ENCODE data around the gene PCDH15. TPM values are rescaled to one million over a fixed set of nuclear protein-coding genes. Genes with fewer than 3 reads are reported as not detected.

PCDH15 gene
- total RNA-seq, 2 donors from 2014 or later = not detected

DNA sequence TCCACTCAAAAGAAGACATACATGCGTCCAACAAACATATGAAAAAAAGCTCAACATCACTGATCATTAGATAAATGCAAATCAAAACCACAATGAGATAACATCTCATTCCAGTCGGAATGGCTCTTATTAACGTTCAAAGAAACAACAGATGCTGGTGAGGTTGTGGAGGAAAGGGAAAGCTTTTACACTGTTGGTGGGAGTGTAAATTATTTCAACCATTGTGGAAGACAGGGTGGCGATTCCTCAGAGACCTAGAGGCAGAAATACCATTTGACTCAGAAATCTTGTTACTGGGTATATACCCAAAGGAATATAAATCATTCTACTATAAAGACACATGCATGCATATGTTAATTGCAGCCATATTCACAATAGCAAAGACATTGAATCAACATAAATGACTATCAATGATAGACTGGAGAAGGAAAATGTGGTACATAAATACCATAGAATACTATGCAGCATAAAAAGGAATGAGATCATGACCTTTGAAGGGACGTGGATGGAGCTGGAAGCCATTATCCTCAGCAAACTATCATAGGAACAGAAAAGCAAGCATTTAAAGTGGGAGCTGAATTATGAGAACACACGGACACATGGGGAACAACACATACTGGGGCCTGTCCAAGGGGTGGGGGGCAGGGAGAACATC lies 28.4 kb downstream of the PCDH15 start:
- H3K4me1 Mint-ChIP-seq = no peaks in the 10 kb centered on the region
- DNase-seq = no peak
- ATAC-seq = no peak
- peaks cover 5% of the 10 kb centered on the region for H3K9me3 ChIP-seq (ENCODE audit: control insufficient read depth, low read length, poor library complexity, severe bottlenecking)
- no peaks in the 10 kb centered on the region for H3K36me3 Mint-ChIP-seq (ENCODE audit: low read depth)
- no peak overlapping the region for H3K27ac Mint-ChIP-seq
- no peak overlapping the region for H3K4me3 Mint-ChIP-seq
- H3K27me3 Mint-ChIP-seq = no peaks in the 10 kb centered on the region

DNA sequence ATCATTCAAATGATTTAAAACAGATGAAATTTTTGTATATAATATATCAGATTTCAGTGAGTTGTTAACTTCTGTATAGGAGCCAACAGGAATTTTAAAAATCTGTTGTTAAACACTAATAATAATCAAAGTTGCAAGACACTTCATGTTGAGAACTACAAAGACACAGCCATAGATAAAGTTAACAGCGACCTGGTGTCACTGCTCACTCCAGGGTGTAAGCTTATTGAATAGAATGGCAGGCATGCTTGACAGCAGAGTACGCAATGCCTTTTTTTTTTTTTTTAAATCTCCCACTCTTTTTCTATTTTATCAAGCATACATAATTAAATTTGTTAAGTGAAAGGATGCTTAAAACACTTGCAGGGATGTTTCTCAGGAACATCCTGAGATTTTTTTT lies 32.0 kb downstream of the PCDH15 start:
- no peak overlapping the region for H3K27ac Mint-ChIP-seq
- H3K36me3 Mint-ChIP-seq (ENCODE audit: low read depth) = no peaks in the 10 kb centered on the region
- H3K4me1 Mint-ChIP-seq = no peaks in the 10 kb centered on the region
- ATAC-seq (no peak), DNase-seq (no peak)
- no peaks in the 10 kb centered on the region for H3K27me3 Mint-ChIP-seq
- peaks cover 5% of the 10 kb centered on the region for H3K9me3 ChIP-seq (ENCODE audit: control insufficient read depth, low read length, poor library complexity, severe bottlenecking)
- no peak overlapping the region for H3K4me3 Mint-ChIP-seq

DNA sequence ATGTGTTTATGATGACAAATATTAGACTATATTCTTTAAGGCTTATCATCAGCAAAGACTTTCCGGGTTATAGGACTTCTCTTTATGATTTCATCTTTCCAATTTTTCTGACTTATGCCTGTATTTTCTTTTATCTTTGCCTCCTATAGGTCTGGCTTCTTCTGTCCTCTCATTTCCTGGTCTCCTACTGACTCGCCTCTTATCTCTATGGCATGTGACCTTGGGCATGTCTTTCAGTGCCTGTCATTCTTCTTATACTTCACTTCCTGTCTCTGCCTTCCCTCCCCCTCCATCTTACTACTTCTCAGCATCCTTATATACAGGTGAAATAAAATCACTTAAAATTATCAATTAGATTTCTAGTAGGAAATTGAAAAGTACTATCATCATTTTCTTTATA lies 42.2 kb downstream of the PCDH15 start:
- no peaks in the 10 kb centered on the region for H3K36me3 Mint-ChIP-seq (ENCODE audit: low read depth)
- no peak for DNase-seq
- no peak for ATAC-seq
- H3K4me1 Mint-ChIP-seq = no peaks in the 10 kb centered on the region
- no peak overlapping the region for H3K27ac Mint-ChIP-seq
- no peak overlapping the region for H3K4me3 Mint-ChIP-seq
- no peaks in the 10 kb centered on the region for H3K27me3 Mint-ChIP-seq
- no peaks in the 10 kb centered on the region for H3K9me3 ChIP-seq (ENCODE audit: control insufficient read depth, low read length, poor library complexity, severe bottlenecking)

DNA sequence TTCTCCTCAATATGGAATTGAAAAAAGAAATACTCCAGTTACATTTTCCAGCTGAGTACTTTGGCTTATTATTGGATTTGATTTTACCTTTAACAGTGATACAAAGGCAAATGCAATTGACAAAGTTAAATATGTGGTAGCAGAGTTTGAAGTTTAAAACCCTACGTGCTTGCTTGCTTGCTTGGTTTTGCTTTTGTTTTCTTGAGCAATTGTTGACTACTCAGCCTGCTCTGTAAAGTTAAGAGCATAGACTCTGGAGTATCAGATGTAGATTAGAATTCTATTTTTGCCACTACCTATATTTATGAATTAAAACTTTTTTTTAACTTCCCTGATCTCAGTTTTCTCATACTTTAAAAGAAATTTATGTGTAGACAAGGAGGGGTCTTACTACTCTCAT lies 51.4 kb downstream of the PCDH15 start:
- Mint-ChIP-seq H3K27me3 (no peaks in the 10 kb centered on the region), H3K36me3 (ENCODE audit: low read depth) (no peaks in the 10 kb centered on the region), H3K4me1 (no peaks in the 10 kb centered on the region), H3K4me3 (no peak overlapping the region), H3K27ac (no peak overlapping the region)
- no peak for DNase-seq
- no peaks in the 10 kb centered on the region for H3K9me3 ChIP-seq (ENCODE audit: control insufficient read depth, low read length, poor library complexity, severe bottlenecking)
- ATAC-seq = no peak

DNA sequence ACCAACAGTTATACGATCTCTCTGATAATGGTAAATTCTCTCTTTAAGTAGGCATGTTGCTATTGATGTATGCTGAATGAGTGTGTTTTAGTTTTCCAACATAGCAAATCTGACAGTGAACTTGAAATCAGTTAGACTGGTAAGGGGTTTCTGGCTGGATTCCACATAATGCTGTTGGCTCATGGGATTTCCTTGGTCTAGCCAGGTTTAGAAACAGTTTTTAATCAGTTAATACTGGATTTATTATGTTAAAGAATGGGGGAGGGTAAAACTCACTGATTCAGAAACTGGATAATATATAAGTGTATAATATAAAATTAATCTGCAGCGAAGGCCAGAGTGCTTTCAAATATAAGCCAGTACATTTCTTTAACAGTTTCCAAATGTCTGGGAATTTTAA lies 55.6 kb downstream of the PCDH15 start:
- DNase-seq (no peak), ATAC-seq (no peak)
- Mint-ChIP-seq H3K4me1 (no peaks in the 10 kb centered on the region), H3K4me3 (no peak overlapping the region), H3K27me3 (no peaks in the 10 kb centered on the region), H3K27ac (no peak overlapping the region), H3K36me3 (ENCODE audit: low read depth) (no peaks in the 10 kb centered on the region)
- H3K9me3 ChIP-seq (ENCODE audit: control insufficient read depth, low read length, poor library complexity, severe bottlenecking) = no peaks in the 10 kb centered on the region

DNA sequence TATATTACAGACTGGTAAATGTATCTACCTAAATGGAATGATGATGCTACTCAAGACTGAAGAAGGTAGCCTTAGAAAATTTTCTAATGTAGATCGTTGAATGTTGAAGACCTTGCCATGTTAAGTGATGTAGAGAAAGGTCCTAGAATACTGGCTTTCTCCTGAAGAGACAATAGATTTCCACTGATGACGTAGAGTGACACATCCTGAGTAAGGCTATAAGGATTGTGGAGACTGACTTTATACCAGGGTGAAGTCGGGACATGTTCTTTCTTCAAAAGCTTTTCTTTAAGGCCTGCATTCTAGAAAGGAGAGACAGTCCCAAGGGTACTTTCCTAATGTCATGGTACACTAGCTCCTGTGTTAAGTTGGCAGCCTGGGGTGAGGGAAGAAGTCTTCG lies 58.6 kb downstream of the PCDH15 start:
- Mint-ChIP-seq H3K27ac (no peak overlapping the region), H3K4me3 (no peak overlapping the region), H3K27me3 (no peaks in the 10 kb centered on the region), H3K4me1 (no peaks in the 10 kb centered on the region), H3K36me3 (ENCODE audit: low read depth) (no peaks in the 10 kb centered on the region)
- no peak for DNase-seq
- H3K9me3 ChIP-seq (ENCODE audit: control insufficient read depth, low read length, poor library complexity, severe bottlenecking) = no peaks in the 10 kb centered on the region
- ATAC-seq = no peak

DNA sequence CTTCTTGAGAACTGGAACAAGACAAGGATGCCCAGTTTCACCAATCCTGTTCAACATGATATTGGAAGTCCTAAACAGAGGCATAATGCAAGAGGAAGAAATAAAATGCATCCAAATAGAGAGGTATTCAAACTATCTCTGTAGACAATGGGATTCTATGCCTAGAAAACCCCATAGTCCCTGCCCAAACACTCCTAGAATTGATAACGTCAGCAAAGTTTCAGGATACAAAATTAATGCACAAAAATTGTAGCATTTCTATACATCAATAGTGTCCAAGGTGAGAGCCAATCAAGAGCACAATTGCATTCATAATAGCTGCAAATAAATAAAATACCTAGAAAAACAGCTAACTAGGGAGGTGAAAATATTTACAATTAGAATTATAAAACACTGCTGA lies 72.5 kb downstream of the PCDH15 start:
- Mint-ChIP-seq H3K4me3 (no peak overlapping the region), H3K36me3 (ENCODE audit: low read depth) (no peaks in the 10 kb centered on the region), H3K4me1 (no peaks in the 10 kb centered on the region), H3K27me3 (no peaks in the 10 kb centered on the region), H3K27ac (no peak overlapping the region)
- no peaks in the 10 kb centered on the region for H3K9me3 ChIP-seq (ENCODE audit: control insufficient read depth, low read length, poor library complexity, severe bottlenecking)
- ATAC-seq = no peak
- DNase-seq = no peak

DNA sequence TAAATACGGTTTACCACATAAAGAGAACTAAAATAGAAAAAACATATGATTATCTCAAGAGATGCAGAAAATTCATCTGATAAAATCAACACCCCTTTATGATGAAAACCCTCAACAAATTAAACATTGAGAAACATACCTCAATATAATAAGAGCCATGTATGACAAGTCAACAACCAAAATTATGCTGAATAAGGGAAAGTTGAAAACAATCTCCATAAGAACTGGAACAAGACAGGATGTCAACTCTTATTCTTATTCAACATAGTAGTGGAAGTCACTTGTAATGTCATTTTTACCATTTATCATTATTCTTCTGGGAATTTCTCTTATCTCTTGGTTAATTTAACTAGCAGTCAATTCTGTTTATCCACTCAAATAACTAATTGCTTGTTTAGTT lies 79.0 kb downstream of the PCDH15 start:
- ATAC-seq (no peak), DNase-seq (no peak)
- no peaks in the 10 kb centered on the region for H3K4me1 Mint-ChIP-seq
- H3K4me3 Mint-ChIP-seq = no peak overlapping the region
- H3K36me3 Mint-ChIP-seq (ENCODE audit: low read depth) = no peaks in the 10 kb centered on the region
- no peaks in the 10 kb centered on the region for H3K9me3 ChIP-seq (ENCODE audit: control insufficient read depth, low read length, poor library complexity, severe bottlenecking)
- H3K27ac Mint-ChIP-seq = no peak overlapping the region
- no peaks in the 10 kb centered on the region for H3K27me3 Mint-ChIP-seq

DNA sequence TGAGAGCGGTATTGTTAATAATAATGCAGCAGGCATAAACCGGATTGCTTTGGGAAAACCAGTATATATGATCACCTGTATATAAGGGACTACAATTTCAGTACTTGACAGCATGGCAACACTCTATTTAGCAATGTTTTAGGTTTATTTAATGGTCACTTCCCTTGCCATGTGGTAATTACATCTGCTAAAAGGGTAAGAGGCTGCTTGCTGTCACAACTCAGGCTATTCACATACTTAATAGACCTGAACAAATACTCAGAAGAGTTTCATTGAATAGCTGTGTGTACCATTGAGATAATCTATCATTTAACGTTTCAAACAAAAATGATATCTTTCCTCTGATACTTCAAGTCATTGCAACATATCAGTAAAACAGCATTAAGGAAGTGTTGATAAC lies 90.1 kb downstream of the PCDH15 start:
- DNase-seq = no peak
- H3K9me3 ChIP-seq (ENCODE audit: control insufficient read depth, low read length, poor library complexity, severe bottlenecking) = peaks cover 4% of the 10 kb centered on the region
- H3K4me3 Mint-ChIP-seq = no peak overlapping the region
- ATAC-seq = no peak
- no peaks in the 10 kb centered on the region for H3K27me3 Mint-ChIP-seq
- H3K27ac Mint-ChIP-seq = no peak overlapping the region
- H3K36me3 Mint-ChIP-seq (ENCODE audit: low read depth) = no peaks in the 10 kb centered on the region
- H3K4me1 Mint-ChIP-seq = no peaks in the 10 kb centered on the region

DNA sequence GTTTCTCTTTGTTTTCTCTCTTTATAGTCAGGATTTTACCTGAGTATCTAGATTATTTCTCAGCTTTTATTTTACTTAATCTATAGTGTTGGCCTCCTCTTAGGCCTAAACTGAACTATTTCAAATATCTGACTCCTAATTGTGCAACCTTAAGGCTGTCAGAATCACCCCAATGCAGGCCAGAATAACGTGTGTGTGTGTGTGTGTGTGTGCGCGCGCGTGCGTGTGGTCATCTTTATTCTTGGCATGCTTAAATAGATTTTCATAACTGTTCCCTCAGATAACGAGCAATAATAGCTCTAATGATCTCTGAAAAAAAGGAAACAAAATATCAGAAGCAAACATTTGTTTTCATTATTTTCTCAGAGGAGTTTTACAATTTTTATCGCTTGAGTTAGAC lies 92.4 kb downstream of the PCDH15 start:
- peaks cover 4% of the 10 kb centered on the region for H3K9me3 ChIP-seq (ENCODE audit: control insufficient read depth, low read length, poor library complexity, severe bottlenecking)
- ATAC-seq (no peak), DNase-seq (no peak)
- Mint-ChIP-seq H3K27ac (no peak overlapping the region), H3K27me3 (no peaks in the 10 kb centered on the region), H3K36me3 (ENCODE audit: low read depth) (no peaks in the 10 kb centered on the region), H3K4me3 (no peak overlapping the region), H3K4me1 (no peaks in the 10 kb centered on the region)

DNA sequence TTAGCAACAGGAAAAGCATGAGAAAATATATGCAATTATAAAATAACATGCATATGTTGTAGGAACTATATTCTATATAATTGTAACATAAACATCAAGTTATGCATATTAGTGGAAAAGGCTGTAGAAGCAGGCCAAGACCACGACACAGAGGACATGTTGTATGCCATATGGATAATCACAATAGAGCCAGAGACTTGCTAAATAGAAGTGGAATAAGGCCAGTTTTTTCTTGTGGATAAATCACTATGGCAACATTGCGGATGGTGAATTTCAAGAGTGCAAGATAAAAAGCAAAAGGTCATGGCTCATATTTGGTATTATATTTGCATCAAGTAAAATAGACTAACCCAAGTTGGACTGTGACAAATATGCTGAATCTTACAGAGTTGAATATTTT lies 93.0 kb downstream of the PCDH15 start:
- H3K36me3 Mint-ChIP-seq (ENCODE audit: low read depth) = no peaks in the 10 kb centered on the region
- H3K27me3 Mint-ChIP-seq = no peaks in the 10 kb centered on the region
- ATAC-seq = no peak
- H3K4me3 Mint-ChIP-seq = no peak overlapping the region
- no peak overlapping the region for H3K27ac Mint-ChIP-seq
- DNase-seq = no peak
- H3K9me3 ChIP-seq (ENCODE audit: control insufficient read depth, low read length, poor library complexity, severe bottlenecking) = peaks cover 4% of the 10 kb centered on the region
- no peaks in the 10 kb centered on the region for H3K4me1 Mint-ChIP-seq

DNA sequence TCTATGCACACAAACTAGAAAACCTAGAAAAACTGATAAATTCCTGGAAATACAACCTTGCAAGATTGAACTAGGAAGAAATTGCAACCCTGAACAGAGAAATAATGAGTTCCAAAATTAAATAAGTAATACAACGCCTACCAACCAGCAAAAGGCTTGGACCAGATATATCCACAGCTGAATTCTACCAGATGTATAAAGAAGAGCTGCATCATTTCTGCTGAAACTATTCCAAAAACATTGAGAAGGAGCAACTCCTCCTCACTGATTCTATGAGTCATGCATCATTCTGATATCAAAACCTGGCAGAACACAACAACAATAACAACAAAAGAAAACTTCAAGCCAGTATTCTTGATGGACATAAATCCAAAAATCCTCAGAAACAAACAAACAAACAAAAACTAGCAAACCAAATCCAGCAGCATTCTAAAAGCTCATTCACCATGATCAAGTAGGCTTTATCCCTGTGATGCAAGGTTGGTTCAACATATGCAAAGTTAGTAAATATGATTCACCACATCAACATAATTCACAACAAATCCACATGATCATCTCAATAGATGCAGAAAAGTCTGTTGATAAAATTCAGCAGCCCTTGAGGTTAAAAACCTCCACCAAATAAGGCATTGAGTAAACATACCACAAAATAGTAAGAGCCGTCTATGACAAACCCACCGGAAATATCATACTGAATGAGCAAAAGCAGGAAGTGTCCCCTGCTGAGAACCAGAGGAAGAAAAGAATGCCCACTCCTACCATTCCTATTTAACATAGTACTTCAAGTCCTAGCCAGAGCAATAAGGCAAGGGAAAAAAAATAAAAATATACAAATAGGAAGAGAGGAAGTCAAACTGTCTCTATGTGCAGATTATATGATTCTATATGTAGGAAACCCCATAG lies 98.2 kb downstream of the PCDH15 start:
- no peak overlapping the region for H3K4me3 Mint-ChIP-seq
- DNase-seq (no peak), ATAC-seq (no peak)
- no peaks in the 10 kb centered on the region for H3K9me3 ChIP-seq (ENCODE audit: control insufficient read depth, low read length, poor library complexity, severe bottlenecking)
- H3K4me1 Mint-ChIP-seq = no peaks in the 10 kb centered on the region
- no peaks in the 10 kb centered on the region for H3K27me3 Mint-ChIP-seq
- H3K36me3 Mint-ChIP-seq (ENCODE audit: low read depth) = no peaks in the 10 kb centered on the region
- no peak overlapping the region for H3K27ac Mint-ChIP-seq

DNA sequence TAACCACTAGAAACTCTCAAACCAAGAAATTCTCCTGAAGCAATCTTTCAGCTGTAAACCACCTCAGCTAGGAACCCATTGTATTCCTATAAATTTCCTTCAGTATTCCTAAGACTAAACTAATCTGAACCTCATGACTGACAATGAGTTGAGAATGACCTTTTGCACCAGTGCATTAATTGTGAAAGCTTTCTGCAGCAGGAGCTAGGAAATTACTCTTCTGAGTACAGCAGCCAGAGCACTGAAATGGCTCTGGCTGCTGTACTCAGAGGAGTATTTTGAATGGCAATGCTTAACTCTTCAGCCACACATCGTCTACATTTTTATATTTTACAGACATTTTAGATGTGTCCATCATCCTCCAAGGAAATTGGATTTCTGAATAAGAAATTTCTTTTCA lies 109.7 kb downstream of the PCDH15 start:
- Mint-ChIP-seq H3K4me3 (no peak overlapping the region), H3K27ac (no peak overlapping the region), H3K36me3 (ENCODE audit: low read depth) (no peaks in the 10 kb centered on the region), H3K4me1 (no peaks in the 10 kb centered on the region), H3K27me3 (no peaks in the 10 kb centered on the region)
- DNase-seq (no peak), ATAC-seq (no peak)
- no peaks in the 10 kb centered on the region for H3K9me3 ChIP-seq (ENCODE audit: control insufficient read depth, low read length, poor library complexity, severe bottlenecking)

DNA sequence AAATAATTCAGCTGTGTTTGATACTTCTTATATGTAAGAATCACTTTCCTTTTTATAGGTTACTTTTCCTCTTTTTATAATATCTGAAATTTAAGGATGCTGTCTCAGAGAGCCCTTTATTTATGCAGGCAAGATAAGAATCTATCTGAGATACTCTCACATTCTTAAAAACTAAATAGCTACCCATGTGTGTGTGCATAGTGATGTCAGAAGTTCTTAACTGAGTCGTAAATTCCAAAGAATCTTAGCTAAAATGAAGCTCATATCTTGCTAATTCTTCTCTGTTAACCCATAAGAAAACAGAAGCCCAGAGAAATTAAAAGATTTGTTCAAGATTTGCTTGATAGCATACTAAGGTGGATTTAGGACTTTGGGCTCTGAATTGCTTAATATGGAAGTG lies 118.5 kb downstream of the PCDH15 start:
- DNase-seq (no peak), ATAC-seq (no peak)
- H3K4me1 Mint-ChIP-seq = no peaks in the 10 kb centered on the region
- H3K9me3 ChIP-seq (ENCODE audit: control insufficient read depth, low read length, poor library complexity, severe bottlenecking) = no peaks in the 10 kb centered on the region
- H3K36me3 Mint-ChIP-seq (ENCODE audit: low read depth) = no peaks in the 10 kb centered on the region
- H3K27ac Mint-ChIP-seq = no peak overlapping the region
- no peak overlapping the region for H3K4me3 Mint-ChIP-seq
- H3K27me3 Mint-ChIP-seq = no peaks in the 10 kb centered on the region

All from T-helper 17 cell (primary cell).